ENCODE measurements around the gene MICU2.

DNA sequence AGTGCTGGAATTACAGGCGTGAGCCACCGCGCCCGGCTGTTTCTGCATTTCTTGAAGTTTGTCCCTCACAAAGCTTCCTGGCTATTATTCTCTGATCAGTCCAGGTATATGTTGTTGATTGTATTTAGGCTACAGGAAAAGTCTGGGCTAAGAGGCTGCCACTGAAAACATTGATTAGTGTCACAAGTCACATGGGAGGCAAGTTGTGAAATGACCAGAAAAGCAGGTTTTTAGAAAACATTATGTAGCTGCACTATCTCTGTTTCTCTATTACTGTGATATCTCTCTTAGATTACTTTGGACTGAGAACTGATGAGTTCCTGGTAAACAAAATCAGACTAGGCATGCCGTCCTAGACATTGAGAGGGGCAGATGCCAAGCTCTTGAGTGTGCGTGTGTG, 128.9 kb downstream of the MICU2 start:
- no peak for TF ChIP-seq EZH2 (IDR thresholded peaks at IDR 0.05)
- no peak for TF ChIP-seq POLR2AphosphoS5 (IDR thresholded peaks at IDR 0.05; ENCODE audit: borderline replicate concordance, low read depth, low read length)
- no peak for TF ChIP-seq FOXP2 (optimal IDR thresholded peaks at IDR 0.05; ENCODE audit: control extremely low read depth, extremely low read length, insufficient read depth)

Measured in SK-N-MC (cell line).